ENCODE results near the gene CIB4. TPM values are rescaled to one million over a fixed set of nuclear protein-coding genes. Genes with fewer than 3 reads are reported as not detected.

The CIB4 gene
- not detected in 2 replicates for total RNA-seq

- no peaks in the 10 kb centered on the region for H3K36me3 ChIP-seq (ENCODE audit: control insufficient read depth, insufficient read depth, low read length)
- H3K27me3 ChIP-seq (ENCODE audit: control insufficient read depth, insufficient read depth, low read length): peaks cover 7% of the 10 kb centered on the region
- DNase-seq (ENCODE audit: low read depth): peak; percentile 55
- no peak for TF ChIP-seq CTCF (IDR thresholded peaks at IDR 0.05; ENCODE audit: insufficient read depth, low read length, poor library complexity, severe bottlenecking)
- no peak within 1 kb of the TSS for H3K4me3 ChIP-seq (ENCODE audit: low read depth, low read length)
These were observed at the start of gene CIB4 for GRCh38 chr2:26640781-26641564. Gene CIB4 (minus strand): TSS chr2:26641366. CDS start chr2:26641314, 52 bp downstream.

- Histone ChIP-seq H3K4me3 (ENCODE audit: low read depth, low read length) (no peak overlapping the region), H3K36me3 (ENCODE audit: control insufficient read depth, insufficient read depth, low read length) (no peaks in the 10 kb centered on the region), H3K27me3 (ENCODE audit: control insufficient read depth, insufficient read depth, low read length) (peaks cover 6% of the 10 kb centered on the region)
- no peak for TF ChIP-seq CTCF (IDR thresholded peaks at IDR 0.05; ENCODE audit: insufficient read depth, low read length, poor library complexity, severe bottlenecking)
- DNase-seq (ENCODE audit: low read depth): no peak
These were observed 46.6 kb upstream of the CIB4 start for GRCh38 chr2:26687801-26688200.

GRCh38 chr2:26687328-26687727 lies 46.2 kb upstream of the CIB4 start:
- Histone ChIP-seq H3K27me3 (ENCODE audit: control insufficient read depth, insufficient read depth, low read length) (peaks cover 6% of the 10 kb centered on the region), H3K36me3 (ENCODE audit: control insufficient read depth, insufficient read depth, low read length) (no peaks in the 10 kb centered on the region), H3K4me3 (ENCODE audit: low read depth, low read length) (no peak overlapping the region)
- DNase-seq (ENCODE audit: low read depth): no peak
- TF ChIP-seq CTCF (IDR thresholded peaks at IDR 0.05; ENCODE audit: insufficient read depth, low read length, poor library complexity, severe bottlenecking): no peak

- H3K27me3 ChIP-seq (ENCODE audit: control insufficient read depth, insufficient read depth, low read length): peaks cover 6% of the 10 kb centered on the region
- H3K4me3 ChIP-seq (ENCODE audit: low read depth, low read length): no peak overlapping the region
- H3K36me3 ChIP-seq (ENCODE audit: control insufficient read depth, insufficient read depth, low read length): no peaks in the 10 kb centered on the region
- peak; percentile 65 for DNase-seq (ENCODE audit: low read depth)
- no peak for TF ChIP-seq CTCF (IDR thresholded peaks at IDR 0.05; ENCODE audit: insufficient read depth, low read length, poor library complexity, severe bottlenecking)
These were observed 45.0 kb upstream of the CIB4 start for GRCh38 chr2:26685989-26686839.

GRCh38 chr2:26685341-26685740 lies 44.2 kb upstream of the CIB4 start:
- H3K27me3 ChIP-seq (ENCODE audit: control insufficient read depth, insufficient read depth, low read length): peaks cover 8% of the 10 kb centered on the region

More at GRCh38 chr2:26685341-26685740, 44.2 kb upstream of the CIB4 start:
- Histone ChIP-seq H3K4me3 (ENCODE audit: low read depth, low read length) (no peak overlapping the region), H3K36me3 (ENCODE audit: control insufficient read depth, insufficient read depth, low read length) (no peaks in the 10 kb centered on the region)
- no peak for DNase-seq (ENCODE audit: low read depth)
- no peak for TF ChIP-seq CTCF (IDR thresholded peaks at IDR 0.05; ENCODE audit: insufficient read depth, low read length, poor library complexity, severe bottlenecking)
